GM12865 (cell line): ENCODE measurements around the gene OTOG.

Source experiments
- DNase-seq: peaks from one replicate; pipeline ENCODE4 v3.0.0; 2010; ENCODE audit warnings: low read depth
- H3K4me3 ChIP-seq: 2 replicates; pipeline ENCODE4 v1.5.1; 2011; ENCODE audit warnings: mild to moderate bottlenecking, low read depth, low read length, control low read depth
- CTCF ChIP-seq: IDR thresholded peaks from 2 replicates; pipeline ENCODE4 v1.5.1; 2011; ENCODE audit warnings: low read length, control low read depth, low read depth, inconsistent platforms; ENCODE audit not compliant: insufficient read depth; ENCODE audit errors: missing control alignments

The OTOG gene

GRCh38 chr11:17572791-17573460, 25.9 kb downstream of the OTOG start:
- H3K4me3 ChIP-seq = no peak overlapping the region
- TF ChIP-seq CTCF = no peak
- no peak for DNase-seq

GRCh38 chr11:17573526-17573925, 26.5 kb downstream of the OTOG start:
- no peak for DNase-seq
- no peak for TF ChIP-seq CTCF
- no peak overlapping the region for H3K4me3 ChIP-seq

GRCh38 chr11:17574141-17575091, 27.4 kb downstream of the OTOG start:
- H3K4me3 ChIP-seq = no peak overlapping the region
- DNase-seq = no peak

GRCh38 chr11:17575431-17576425, 28.7 kb downstream of the OTOG start:
- no peak for TF ChIP-seq CTCF
- no peak for DNase-seq
- no peak overlapping the region for H3K4me3 ChIP-seq

More at GRCh38 chr11:17574141-17575091, 27.4 kb downstream of the OTOG start:
- TF ChIP-seq CTCF = no peak

GRCh38 chr11:17578296-17578695, 31.2 kb downstream of the OTOG start:
- TF ChIP-seq CTCF = no peak
- no peak overlapping the region for H3K4me3 ChIP-seq
- DNase-seq = no peak

GRCh38 chr11:17578958-17579357, 31.9 kb downstream of the OTOG start:
- DNase-seq = no peak
- H3K4me3 ChIP-seq = no peak overlapping the region
- no peak for TF ChIP-seq CTCF
